Retinal pigment epithelial cell (primary cell): Measurements from ENCODE around the gene PPM1M.

Source experiments
- DNase-seq: peaks from one replicate; pipeline ENCODE4 v3.0.0-alpha.2; 2010; ENCODE audit warnings: low read depth
- H3K4me3 ChIP-seq: 2 replicates; pipeline ENCODE4 v1.5.1; 2011; ENCODE audit warnings: mild to moderate bottlenecking, low read length, control low read depth, moderate library complexity
- CTCF ChIP-seq: conservative IDR thresholded peaks from 2 replicates; pipeline ENCODE4 v1.5.1; 2011; ENCODE audit warnings: low read depth, low read length, control low read depth, inconsistent platforms

PPM1M gene

GRCh38 chr3:52221141-52221562, 24.4 kb upstream of the PPM1M start:
- TF ChIP-seq CTCF = no peak
- no peak for DNase-seq
- H3K4me3 ChIP-seq = no peak overlapping the region

- H3K4me3 ChIP-seq = no peak overlapping the region
- DNase-seq = no peak
- TF ChIP-seq CTCF = no peak
Measured at GRCh38 chr3:52221563-52222318, 23.8 kb upstream of the PPM1M start.

- no peak for DNase-seq
- no peak overlapping the region for H3K4me3 ChIP-seq
- TF ChIP-seq CTCF = no peak
Measured at GRCh38 chr3:52222319-52223221, 23.0 kb upstream of the PPM1M start.

GRCh38 chr3:52223449-52224408, 21.8 kb upstream of the PPM1M start:
- DNase-seq = no peak
- H3K4me3 ChIP-seq = no peak overlapping the region
- TF ChIP-seq CTCF = no peak

GRCh38 chr3:52225452-52226228, 19.9 kb upstream of the PPM1M start, which contains the start of gene TLR9:
Gene TLR9, minus strand, starts transcription at chr3:52225645. Its CDS starts 116 bp downstream, at chr3:52225529.
- DNase-seq = no peak
- no peak within 1 kb of the TSS for H3K4me3 ChIP-seq
- TF ChIP-seq CTCF = no peak
